GM11168 (cell line): Measurements from ENCODE around the gene ATOH8.

Experiments used
- in situ Hi-C: fragments of 300-500 bp; cut with MboI; formaldehyde crosslinking; loops from one replicate; pipeline ENCODE4 v1.12.0; 2022; ENCODE audit warnings: low sequenced_read_pairs; ENCODE audit not compliant: unreplicated experiment

ATOH8 gene

DNA sequence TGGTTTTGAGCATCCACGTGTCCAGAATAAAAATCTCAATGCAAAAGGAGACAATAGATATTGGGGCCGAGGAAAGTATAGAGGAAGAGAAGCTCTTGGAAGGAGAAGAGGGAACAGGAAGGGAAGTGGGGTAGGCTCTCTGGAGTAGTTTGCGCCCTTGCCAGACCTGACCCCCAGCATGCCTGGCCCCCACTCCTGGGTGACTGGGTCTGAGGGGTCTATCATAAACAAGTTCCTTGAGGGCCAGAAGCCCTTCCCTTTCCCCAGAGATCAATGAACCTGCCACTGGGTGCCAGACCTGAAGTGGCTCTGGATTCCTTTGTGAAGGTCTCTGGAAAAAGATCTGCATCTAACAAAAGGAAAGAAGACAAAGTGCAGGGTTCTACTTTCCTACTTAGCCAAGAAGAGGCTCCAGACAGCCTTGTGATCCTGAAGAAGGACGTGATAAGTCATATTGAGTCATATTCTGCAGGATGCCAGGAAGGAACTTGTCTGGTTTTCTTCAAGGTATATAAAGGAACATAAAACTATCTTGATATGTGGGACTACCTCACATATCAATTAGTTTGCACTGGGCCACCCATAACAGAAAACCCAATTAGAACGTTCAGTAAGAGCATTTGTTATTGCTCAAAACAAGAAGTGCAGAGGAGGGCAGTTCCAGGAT is 18.7 kb upstream of the ATOH8 start:
- in situ Hi-C loops = loop anchor here (10.0 kb wide), 1 partner anchor 340 kb away; no protein-coding TSS in a partner anchor

DNA sequence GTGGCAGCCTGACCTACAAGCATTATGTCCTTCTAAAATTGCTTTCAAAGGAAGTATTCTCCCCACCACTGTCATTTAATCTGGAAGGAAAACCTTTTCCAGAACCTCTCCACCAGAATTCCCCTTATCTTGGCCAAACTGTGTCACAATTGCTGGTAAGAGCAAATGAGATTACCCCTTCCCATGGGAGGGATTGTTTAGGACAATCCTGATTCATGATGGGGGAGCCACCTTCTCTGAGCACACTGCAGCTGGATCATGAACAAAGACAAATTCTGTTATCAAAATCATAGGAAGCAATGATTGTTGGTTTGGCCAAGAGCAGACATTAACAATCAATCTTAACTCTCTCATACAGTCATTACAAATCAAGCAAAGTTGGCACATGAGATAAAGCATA is 18.1 kb upstream of the ATOH8 start:
- in situ Hi-C loops = loop anchor here (10.0 kb wide), 1 partner anchor 339 kb away; no protein-coding TSS in a partner anchor

DNA sequence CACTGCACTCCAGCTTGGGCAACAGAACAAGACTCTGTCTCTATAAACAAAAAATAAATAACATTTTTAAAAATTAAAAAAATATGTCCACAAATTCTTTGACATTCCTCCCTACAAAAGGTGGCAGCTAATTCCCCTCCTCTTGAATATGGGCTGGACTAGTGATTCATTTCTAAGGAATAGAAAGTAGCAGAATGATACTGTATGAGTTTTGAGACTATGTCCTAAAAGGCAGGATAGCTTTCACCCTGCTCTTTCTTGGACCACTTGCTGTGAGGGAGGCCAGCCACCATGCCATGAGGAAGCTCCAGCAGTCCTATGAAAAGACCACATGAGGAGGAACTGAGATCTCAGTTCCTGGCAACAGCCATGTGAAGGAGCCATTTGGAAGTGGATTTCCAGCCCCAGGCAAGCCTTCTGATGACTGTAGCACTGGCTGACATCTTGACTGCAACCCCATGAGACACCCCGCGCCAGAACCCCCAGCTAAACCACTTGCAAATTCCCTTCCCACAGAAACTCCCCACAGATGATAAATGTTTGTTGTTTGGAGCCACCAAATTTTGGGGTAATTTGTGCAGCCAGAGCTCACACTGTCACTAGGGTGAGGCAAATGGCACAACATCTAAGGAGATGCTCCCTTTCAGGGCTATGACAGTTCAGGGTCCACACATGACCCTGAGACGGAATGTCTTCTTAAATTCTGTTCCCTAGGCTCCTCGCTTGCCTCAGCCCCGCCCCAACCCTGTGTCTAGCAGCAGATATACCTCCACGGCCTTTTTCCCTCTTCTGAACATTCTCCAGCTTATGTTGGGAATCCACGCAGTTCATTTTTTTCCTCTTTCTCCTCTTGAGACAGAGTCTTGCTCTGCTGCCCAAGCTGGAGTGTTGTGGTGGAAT is 17.1 kb upstream of the ATOH8 start:
- in situ Hi-C loops = loop anchor here (10.0 kb wide), 1 partner anchor 338 kb away; no protein-coding TSS in a partner anchor

DNA sequence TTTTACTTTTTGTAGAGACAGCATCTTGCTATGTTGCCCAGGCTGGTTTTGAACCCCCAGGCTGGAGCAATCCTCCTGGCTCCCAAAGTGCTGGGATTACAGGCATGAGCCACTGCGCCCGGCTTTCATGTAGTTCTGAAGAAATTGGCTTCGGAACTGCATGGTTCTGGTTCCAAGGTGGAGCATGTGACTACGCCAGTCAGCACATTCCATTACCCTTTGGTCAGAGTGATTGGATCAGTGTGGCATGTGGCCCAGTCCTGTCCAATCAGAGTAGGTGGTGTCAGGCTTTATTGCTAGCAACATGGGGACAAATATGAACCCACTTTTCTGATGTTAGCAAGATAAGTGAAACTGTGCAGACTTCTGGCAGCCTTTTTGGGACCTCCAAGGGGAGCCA is 16.3 kb upstream of the ATOH8 start:
- in situ Hi-C loops = loop anchor here (10.0 kb wide), 1 partner anchor 337 kb away; no protein-coding TSS in a partner anchor

DNA sequence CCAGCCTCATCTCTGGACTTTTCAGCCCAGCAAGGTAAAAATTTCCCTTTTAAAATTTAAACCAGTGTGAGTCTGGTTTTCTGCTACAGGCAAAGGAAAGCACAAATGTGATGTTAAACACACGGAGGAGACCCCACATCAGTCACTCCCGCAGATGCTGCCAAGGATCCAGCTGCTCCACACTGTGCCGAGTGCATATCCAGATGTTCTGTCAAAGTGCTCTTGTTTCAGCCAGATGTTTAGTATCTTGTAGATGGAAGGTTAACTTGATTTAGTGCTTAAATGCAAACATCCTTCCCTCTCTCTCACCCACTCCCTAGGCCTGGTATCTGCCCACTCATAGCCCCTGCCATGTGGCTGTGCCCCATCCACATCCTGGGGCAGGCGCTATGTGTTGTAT is 15.8 kb upstream of the ATOH8 start:
- in situ Hi-C loops = loop anchor here (10.0 kb wide), 1 partner anchor 337 kb away; no protein-coding TSS in a partner anchor

DNA sequence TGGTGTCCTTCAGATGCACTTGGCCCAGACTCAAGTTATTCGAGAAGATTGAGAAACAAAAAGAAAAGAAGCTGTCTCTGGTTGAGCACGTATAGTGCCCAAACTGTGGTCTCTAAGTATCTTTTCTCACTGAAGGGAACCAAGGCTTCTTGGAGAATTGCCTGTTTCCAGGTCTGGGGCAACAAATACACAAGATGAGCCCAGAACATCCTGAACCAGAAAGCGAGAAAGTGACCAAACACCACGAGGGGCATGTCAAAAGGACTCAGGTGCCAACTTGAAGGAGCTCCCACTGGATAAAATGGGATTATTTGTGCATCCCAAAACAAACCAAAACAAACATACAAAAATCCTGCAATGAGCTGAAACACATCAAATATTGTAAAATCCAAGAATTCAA is 13.6 kb upstream of the ATOH8 start:
- in situ Hi-C loops = no loop called here

DNA sequence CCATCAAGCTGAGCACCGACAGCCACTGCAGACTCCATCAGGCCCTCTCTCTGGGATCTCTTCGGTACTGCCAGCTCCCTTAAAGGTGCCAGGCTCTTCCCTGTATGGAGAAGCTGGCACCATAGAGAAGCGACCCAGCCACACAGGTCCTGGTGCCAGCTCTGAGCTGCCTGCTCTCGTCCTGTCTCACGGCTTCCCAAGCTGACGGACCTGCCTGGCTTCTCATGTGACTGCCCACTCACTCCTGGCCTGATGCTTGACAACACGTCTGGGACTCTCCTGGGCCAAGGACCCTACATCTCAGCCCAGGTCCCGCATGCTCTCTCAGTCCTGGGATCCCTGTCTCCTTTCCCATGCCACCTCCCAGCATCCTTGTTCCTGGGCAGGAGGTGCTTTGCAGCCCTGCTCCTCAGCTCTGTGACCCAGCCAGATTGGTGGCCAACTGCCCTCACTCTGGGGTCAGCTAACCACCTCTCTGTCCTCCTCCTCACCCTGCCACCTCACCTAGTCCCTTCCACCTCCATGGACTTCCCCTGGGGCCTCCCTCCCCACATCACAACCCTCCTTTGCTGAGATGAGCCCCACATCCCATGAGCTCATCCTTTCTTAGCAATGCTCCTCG is 12.5 kb upstream of the ATOH8 start:
- in situ Hi-C loops = no loop called here

DNA sequence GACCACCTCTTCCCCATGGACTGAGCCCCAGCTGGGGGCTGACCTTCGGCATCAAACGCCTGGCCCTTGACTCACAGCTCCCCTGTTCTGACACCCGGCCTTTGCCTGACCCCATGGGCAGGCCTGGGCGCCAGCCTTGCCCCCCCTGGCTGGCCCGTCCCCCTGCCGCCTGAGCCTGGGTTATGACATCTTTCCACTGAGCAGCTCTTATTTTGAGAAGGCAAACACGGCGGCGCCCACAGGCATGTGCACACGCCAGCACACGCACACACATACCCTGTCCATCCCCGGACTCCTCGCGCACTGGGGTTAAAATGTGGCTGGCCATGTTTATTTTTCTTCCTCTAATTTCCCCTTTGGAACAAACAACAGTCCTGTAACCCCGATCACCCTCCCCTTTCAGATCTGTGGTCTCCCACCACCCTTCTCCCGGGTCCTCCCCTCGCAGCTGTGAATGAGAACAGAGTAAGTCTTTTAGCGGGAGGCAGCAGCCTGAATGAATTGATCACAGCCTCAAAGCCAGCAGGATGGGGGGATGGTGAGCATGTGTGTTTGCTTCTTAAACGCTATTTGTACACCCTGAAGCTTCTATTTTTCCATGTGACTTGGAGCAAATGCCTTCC is 11.8 kb upstream of the ATOH8 start:
- in situ Hi-C loops = no loop called here

DNA sequence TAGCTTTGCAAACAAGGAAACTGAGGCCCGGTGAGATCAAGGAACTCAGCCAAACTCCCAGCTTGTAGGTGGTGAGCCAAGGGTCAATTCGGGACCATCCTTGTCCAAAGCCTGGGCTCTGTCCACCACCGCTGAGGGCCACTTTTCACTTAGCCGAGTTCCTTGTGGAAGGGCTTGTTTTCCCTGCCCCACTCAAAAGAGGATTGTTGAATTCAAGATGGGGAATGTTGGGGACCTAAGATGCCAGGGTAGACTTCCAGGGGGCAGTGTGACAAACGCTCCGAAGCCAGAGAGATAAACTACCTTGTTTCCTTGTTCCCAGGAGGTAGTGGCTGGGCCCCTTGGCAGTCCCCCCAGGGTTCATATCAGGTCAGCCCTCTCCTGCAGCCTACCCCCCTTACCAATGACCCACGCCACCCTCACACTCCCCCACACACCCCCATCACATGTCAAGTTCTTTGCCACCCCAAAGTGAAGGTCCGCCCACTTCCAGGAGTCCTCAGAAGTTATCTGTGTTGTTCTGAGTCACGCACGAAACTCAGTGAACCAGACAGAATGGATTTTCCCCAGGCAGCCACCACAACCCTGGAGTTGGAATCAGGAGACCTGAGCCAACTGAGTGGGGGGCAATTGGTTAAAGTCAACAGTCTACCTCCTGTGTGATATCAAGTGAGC is 10.3 kb upstream of the ATOH8 start:
- in situ Hi-C loops = no loop called here

DNA sequence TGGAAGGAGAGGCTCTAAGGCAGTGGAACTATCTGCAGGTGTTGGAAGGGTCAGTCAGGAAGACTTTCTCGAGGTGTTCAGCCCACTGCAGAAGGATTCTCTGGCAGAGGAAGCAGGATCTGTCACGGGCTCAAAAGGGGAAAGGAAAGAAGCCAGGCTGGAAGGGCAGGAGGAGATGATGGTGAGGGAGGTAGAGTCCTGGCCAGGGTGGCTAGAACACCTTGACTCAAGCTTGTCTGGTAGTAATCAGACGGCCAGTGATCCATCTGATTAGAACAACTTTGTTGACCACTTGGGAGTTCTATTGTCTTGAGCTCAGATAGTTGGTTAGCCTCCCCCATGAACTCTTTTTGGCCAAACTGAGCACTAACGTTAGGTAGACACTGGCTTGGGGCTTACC is 9.7 kb upstream of the ATOH8 start:
- in situ Hi-C loops = no loop called here

DNA sequence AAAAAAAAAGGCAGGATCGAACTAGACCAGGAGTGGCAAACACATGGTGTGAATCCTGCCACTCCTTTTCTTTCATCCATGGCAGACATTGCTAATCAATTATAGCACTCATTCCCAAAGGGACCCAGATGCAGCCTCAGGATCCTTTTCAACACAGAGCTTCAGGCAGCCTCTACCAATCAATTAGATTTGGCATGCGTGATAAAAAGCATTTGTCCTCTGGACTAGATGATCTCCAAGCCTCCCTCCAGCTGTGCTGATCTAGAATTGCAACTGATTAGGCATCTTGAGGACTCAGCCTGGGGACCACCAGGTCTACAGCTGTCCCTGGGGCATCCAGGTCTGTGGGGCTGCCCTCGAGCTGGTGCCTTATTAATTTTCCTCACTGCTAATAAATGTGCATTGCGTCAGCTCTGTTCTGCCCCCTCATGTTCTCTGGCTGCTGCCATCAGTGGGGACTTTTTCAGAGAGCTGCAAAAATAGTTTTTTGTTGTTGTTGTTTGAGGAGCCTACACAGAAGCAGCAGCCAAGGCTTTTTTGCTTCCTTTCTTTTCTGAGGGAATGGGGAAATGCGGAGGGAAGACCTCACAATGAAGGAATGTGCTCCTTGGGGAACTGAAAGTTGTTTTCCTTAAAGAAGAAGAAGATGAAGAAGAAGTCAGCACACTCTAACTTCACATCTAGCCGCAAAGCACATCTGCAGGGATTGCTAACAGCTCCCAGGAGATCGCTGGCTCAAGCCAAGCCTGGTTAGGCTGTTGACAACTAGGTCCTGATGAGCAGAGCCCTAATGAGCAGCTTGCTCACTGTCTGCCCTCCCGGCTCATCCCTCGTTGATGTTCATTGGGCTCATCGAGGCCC is 8.8 kb upstream of the ATOH8 start:
- in situ Hi-C loops = no loop called here

DNA sequence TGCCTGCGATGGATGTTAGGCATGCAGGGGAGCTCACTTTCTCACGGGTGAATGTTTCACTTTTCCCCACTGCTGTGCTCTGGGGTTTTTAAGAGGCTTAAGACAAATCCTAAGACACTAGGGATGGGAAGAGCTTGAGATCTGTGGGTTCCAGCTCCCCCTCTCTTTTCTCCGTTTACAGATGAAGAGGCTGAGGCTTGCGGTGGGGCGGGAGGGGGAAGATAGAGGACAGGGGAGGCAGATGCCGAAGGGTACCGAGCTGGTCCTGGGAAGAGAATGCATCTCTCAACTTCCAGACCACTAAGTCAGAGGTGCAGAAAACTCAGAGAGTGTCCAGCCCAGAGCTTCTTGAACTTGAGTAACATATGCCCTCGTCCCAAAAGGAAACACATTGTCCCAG is 8.2 kb upstream of the ATOH8 start:
- in situ Hi-C loops = no loop called here

DNA sequence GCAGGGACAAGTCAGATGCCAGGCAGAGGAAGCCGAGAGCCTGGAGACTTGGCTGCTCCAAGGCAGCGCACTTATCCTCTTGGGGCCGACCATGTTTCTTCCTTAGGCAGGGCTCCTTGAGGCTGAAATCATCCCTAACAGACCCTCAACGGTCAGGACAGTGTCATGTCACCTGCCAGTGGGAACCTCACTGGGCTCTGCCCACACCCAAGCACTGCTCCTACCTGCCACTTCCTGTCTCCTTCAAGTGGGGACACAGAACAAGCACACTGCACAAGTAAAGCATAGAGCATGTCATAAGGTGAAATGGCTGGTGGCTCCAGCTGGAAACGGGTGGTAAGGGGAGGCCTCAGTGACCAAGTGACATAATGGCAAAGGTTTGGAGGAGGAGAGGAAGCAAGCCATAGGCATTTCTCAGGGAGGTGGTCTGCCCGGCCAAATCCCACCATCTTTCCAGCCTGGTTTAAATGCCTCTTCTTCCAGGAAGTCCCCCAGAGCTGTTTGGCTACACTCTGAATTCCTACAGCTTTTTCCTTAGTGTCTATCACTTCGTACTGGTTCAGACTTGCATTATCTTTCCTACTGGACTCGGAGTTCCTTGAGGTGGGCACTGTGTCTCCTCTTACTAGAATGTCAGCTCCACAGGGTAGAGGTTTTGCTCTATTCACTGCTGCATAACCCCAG is 7.3 kb upstream of the ATOH8 start:
- in situ Hi-C loops = no loop called here

DNA sequence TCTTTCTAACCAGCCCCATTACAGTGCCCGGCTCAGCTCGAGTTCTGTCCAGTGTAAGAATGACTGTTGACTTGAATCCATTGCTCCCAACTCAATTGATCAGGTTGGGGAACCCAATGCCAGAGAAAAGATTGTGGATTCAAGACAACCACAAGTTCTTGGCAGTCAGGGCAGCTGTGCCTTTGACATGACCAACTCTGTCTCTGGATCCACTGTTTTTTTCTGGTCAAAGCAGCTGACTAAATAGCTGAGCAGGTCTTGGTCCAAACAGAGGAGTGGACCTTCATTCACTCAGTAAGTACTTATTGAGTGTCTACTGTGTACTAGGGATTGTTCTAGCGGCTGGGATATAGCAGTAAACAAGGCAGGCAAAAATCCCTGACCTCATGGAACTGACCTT is 6.3 kb upstream of the ATOH8 start:
- in situ Hi-C loops = no loop called here

DNA sequence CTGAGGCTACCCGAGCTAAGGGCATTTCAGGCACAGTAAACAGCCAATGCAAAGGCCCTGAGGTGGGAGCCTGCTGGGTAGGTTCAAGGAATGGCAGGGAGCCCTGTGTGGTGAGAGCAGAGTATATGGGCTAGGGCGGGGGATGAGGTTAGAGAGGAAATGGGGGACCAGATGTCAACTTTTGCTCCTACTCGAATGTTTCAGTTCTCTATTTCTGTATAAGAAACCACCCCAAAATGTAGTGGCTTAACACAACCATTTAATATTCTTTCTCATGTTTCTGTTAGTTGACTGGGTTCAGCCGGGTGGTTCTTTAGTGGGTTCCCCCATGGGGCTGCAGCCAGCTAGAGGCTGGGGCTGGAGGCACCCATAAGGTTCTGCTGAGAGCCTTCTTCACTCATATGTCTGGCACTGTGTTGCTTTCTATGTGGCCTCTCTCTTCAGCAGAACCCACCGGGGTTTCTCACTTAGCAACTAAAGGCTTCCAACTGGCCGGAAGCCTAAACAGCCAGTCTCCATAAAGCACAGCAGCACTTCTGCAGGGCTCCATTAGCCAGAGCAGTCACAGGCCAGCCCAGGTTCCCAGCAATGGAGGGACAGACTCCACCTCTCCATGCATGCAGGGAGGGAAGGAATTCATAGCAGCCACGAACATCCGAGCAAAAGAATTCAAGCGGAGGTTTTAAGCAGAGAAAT is 5.6 kb upstream of the ATOH8 start:
- in situ Hi-C loops = no loop called here

DNA sequence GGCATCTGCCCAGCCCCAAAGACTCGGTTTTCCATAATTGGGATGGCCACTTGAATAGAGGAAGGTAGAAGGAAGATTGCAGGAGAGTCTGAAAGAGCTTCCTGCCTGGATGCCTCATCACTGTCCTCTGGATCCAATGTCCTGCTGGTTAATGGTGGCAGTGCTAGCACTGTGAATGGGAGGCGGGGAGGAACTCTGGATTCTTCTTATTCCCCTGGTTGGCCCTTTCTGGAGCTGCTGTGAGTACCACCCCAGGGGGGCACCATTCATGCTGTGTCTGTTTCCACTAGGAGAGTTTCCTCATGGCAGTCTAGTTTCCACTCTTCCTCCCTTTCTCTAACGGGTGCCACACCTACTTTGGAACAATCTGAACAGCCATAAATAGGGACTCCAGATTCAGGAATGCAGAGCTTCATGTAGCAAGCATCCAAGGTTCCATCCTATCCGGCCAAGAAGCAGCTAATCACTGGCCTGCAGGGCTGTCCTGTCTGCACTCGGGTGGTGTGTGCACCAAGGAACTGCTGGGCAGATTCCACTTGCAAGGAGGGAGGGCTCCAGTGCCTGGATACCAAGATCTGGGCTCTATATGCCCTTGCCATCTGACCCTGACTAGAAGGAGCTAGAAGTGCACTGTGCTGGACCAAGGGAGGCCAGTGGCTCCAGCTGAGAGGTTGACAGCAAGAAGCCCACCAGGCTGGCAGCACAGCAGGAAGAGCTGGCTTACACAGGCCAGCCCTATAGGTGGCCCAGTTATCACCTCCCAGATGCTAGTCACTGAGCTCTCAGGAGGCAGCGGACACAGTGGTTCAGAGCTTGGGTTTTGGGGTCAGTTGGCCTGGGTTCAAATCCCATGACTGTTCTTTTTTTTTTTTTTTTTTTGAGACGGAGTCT is 4.6 kb upstream of the ATOH8 start:
- in situ Hi-C loops = no loop called here
